ENCODE measurements around the gene WWC2.
"Not testable (repeated sequence)": the region's sequence is repeated elsewhere in the genome, so short reads cannot be mapped to it uniquely, and the experiment has no call there.

WWC2 gene

DNA sequence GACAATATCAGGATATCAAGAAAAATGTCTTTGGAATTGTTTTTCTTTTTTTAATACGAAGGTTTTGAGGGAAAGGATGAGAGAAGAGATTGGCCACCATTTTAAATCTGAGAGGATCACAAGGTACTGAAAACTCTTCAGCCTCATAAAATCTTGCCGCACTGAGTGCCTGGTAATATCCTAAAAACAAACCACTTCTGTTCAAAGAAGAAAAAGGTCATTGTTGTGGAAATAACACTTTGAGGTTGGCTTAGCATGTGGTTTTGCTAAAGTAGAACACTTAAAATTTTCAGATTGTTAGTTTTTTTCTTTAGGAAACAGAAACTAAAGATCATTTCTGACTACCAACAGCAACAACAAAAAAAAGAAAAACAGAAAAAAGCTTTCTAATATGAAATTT, 222.0 kb downstream of the WWC2 start:
- no peak for TF ChIP-seq YY1 (IDR thresholded peaks at IDR 0.05; ENCODE audit: insufficient read depth, insufficient read length)
- TF ChIP-seq ZNF274 (IDR thresholded peaks at IDR 0.05; ENCODE audit: low read depth, low read length): no peak
- TF ChIP-seq SUZ12 (IDR thresholded peaks at IDR 0.05; ENCODE audit: extremely low read depth, insufficient read depth, insufficient read length): no peak
- 0 out of 2 replicates have a peak, but pooled peaks cover under 1% of the 10 kb centered on the region for H3K9me3 ChIP-seq (ENCODE audit: insufficient read depth, low read length)
- no peak overlapping the region for H3K9ac ChIP-seq (ENCODE audit: insufficient read length, low read depth)
- H3K4me3 ChIP-seq (ENCODE audit: insufficient read length, low read depth): no peak overlapping the region
- no peaks in the 10 kb centered on the region for H3K4me1 ChIP-seq (ENCODE audit: insufficient read depth, insufficient read length)
- DNase-seq (ENCODE audit: low read depth, low spot score): no peak
- H3K36me3 ChIP-seq (ENCODE audit: insufficient read depth, insufficient read length, low read length): peaks cover 10% of the 10 kb centered on the region
- H3K27me3 ChIP-seq (ENCODE audit: insufficient read depth, insufficient read length): no peaks in the 10 kb centered on the region

GRCh38 chr4:183321516-183321915, 222.5 kb downstream of the WWC2 start:
- DNase-seq (ENCODE audit: low read depth, low spot score): no peak
- H3K9ac ChIP-seq (ENCODE audit: insufficient read length, low read depth): no peak overlapping the region
- H3K36me3 ChIP-seq (ENCODE audit: insufficient read depth, insufficient read length, low read length): peaks cover 6% of the 10 kb centered on the region
- H3K4me1 ChIP-seq (ENCODE audit: insufficient read depth, insufficient read length): no peaks in the 10 kb centered on the region
- H3K27me3 ChIP-seq (ENCODE audit: insufficient read depth, insufficient read length): no peaks in the 10 kb centered on the region
- no peak overlapping the region for H3K4me3 ChIP-seq (ENCODE audit: insufficient read length, low read depth)
- TF ChIP-seq YY1 (IDR thresholded peaks at IDR 0.05; ENCODE audit: insufficient read depth, insufficient read length) (no peak), SUZ12 (IDR thresholded peaks at IDR 0.05; ENCODE audit: extremely low read depth, insufficient read depth, insufficient read length) (no peak), ZNF274 (IDR thresholded peaks at IDR 0.05; ENCODE audit: low read depth, low read length) (no peak)
- peaks cover 5% of the 10 kb centered on the region; the same call in 1 of the 2 replicates for H3K9me3 ChIP-seq (ENCODE audit: insufficient read depth, low read length)

- TF ChIP-seq SUZ12 (IDR thresholded peaks at IDR 0.05; ENCODE audit: extremely low read depth, insufficient read depth, insufficient read length) (no peak), ZNF274 (IDR thresholded peaks at IDR 0.05; ENCODE audit: low read depth, low read length) (no peak), YY1 (IDR thresholded peaks at IDR 0.05; ENCODE audit: insufficient read depth, insufficient read length) (no peak)
- Histone ChIP-seq H3K4me1 (ENCODE audit: insufficient read depth, insufficient read length) (no peaks in the 10 kb centered on the region), H3K9me3 (ENCODE audit: insufficient read depth, low read length) (peaks cover 10% of the 10 kb centered on the region; the same call in 1 of the 2 replicates), H3K4me3 (ENCODE audit: insufficient read length, low read depth) (no peak within 1 kb of the TSS), H3K27me3 (ENCODE audit: insufficient read depth, insufficient read length) (no peaks in the 10 kb centered on the region), H3K9ac (ENCODE audit: insufficient read length, low read depth) (no peak within 1 kb of the TSS), H3K36me3 (ENCODE audit: insufficient read depth, insufficient read length, low read length) (peaks cover 6% of the 10 kb centered on the region)
- DNase-seq (ENCODE audit: low read depth, low spot score): no peak
These were observed 223.3 kb downstream of the WWC2 start, which contains the start of gene CLDN24 for GRCh38 chr4:183322326-183322725. Gene CLDN24, minus strand, starts transcription at chr4:183322426. Its CDS starts 0 bp downstream, at chr4:183322426.

DNA sequence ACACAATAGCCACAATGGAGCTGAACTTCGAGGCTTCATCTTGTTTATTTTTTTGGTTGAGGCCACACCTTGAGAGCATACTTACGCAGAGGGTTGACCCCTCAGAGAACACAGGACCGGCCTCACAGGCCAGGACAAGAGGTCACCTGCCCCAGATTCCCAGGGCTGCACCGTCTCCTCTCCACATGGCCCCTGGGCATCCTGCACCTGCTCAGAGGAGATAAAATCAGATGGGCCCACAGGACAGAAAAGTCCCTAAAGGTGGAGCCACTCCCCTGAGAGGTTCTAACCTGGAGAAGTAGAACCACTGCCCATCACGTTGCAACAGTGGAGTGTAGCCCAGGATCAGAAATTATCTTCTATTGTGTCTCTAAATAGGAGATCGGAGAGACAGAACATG, 224.2 kb downstream of the WWC2 start:
- TF ChIP-seq ZNF274 (IDR thresholded peaks at IDR 0.05; ENCODE audit: low read depth, low read length): no peak
- TF ChIP-seq YY1 (IDR thresholded peaks at IDR 0.05; ENCODE audit: insufficient read depth, insufficient read length): no peak
- no peak for DNase-seq (ENCODE audit: low read depth, low spot score)
- H3K4me3 ChIP-seq (ENCODE audit: insufficient read length, low read depth): no peak overlapping the region

GRCh38 chr4:183324056-183324455, 225.0 kb downstream of the WWC2 start:
- DNase-seq (ENCODE audit: low read depth, low spot score); H3K9me3 ChIP-seq (ENCODE audit: insufficient read depth, low read length); H3K4me3 ChIP-seq (ENCODE audit: insufficient read length, low read depth); H3K36me3 ChIP-seq (ENCODE audit: insufficient read depth, insufficient read length, low read length); H3K9ac ChIP-seq (ENCODE audit: insufficient read length, low read depth); H3K27me3 ChIP-seq (ENCODE audit: insufficient read depth, insufficient read length); H3K4me1 ChIP-seq (ENCODE audit: insufficient read depth, insufficient read length): not testable (repeated sequence)

More for the DNA sequence above, 224.2 kb downstream of the WWC2 start:
- peaks cover 6% of the 10 kb centered on the region for H3K36me3 ChIP-seq (ENCODE audit: insufficient read depth, insufficient read length, low read length)
- no peaks in the 10 kb centered on the region for H3K4me1 ChIP-seq (ENCODE audit: insufficient read depth, insufficient read length)
- H3K27me3 ChIP-seq (ENCODE audit: insufficient read depth, insufficient read length): no peaks in the 10 kb centered on the region
- H3K9me3 ChIP-seq (ENCODE audit: insufficient read depth, low read length): peaks cover 10% of the 10 kb centered on the region; the same call in 1 of the 2 replicates
- H3K9ac ChIP-seq (ENCODE audit: insufficient read length, low read depth): no peak overlapping the region

- no peak for TF ChIP-seq YY1 (IDR thresholded peaks at IDR 0.05; ENCODE audit: insufficient read depth, insufficient read length)
- H3K36me3 ChIP-seq (ENCODE audit: insufficient read depth, insufficient read length, low read length): no peaks in the 10 kb centered on the region
- H3K9me3 ChIP-seq (ENCODE audit: insufficient read depth, low read length): peaks cover 10% of the 10 kb centered on the region; the same call in 1 of the 2 replicates
- no peak overlapping the region for H3K9ac ChIP-seq (ENCODE audit: insufficient read length, low read depth)
- H3K27me3 ChIP-seq (ENCODE audit: insufficient read depth, insufficient read length): no peaks in the 10 kb centered on the region
- H3K4me1 ChIP-seq (ENCODE audit: insufficient read depth, insufficient read length): no peaks in the 10 kb centered on the region
- no peak overlapping the region for H3K4me3 ChIP-seq (ENCODE audit: insufficient read length, low read depth)
- DNase-seq (ENCODE audit: low read depth, low spot score): no peak
These were observed 225.6 kb downstream of the WWC2 start for GRCh38 chr4:183324619-183325018.

- not testable (repeated sequence) for H3K4me3 ChIP-seq (ENCODE audit: insufficient read length, low read depth); H3K4me1 ChIP-seq (ENCODE audit: insufficient read depth, insufficient read length); H3K36me3 ChIP-seq (ENCODE audit: insufficient read depth, insufficient read length, low read length); H3K9me3 ChIP-seq (ENCODE audit: insufficient read depth, low read length); H3K9ac ChIP-seq (ENCODE audit: insufficient read length, low read depth); H3K27me3 ChIP-seq (ENCODE audit: insufficient read depth, insufficient read length); DNase-seq (ENCODE audit: low read depth, low spot score)
These were observed 227.3 kb downstream of the WWC2 start for GRCh38 chr4:183326387-183326786.

DNA sequence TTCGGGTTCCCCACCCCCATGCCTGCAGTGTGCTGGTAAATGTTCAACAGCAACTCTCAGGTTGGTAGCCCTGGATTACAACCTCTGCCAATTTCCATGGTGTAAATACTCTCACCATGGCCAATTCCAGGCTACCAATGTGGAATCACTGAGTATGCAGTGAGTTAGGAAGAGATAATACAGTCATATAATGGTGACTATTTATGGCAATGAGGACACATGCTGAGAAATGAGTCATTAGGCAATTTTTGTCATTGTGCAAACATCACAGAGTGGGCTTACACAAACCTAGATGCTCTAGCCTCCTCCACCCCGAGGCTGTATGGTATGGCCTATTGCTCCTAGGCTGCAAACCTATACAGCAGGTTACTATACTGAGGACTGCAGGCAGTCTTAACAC, 227.8 kb downstream of the WWC2 start:
- H3K4me3 ChIP-seq (ENCODE audit: insufficient read length, low read depth): no peak overlapping the region

More for the DNA sequence above, 227.8 kb downstream of the WWC2 start:
- H3K36me3 ChIP-seq (ENCODE audit: insufficient read depth, insufficient read length, low read length): no peaks in the 10 kb centered on the region
- no peak for DNase-seq (ENCODE audit: low read depth, low spot score)
- no peaks in the 10 kb centered on the region for H3K27me3 ChIP-seq (ENCODE audit: insufficient read depth, insufficient read length)
- no peak for TF ChIP-seq SUZ12 (IDR thresholded peaks at IDR 0.05; ENCODE audit: extremely low read depth, insufficient read depth, insufficient read length)
- TF ChIP-seq YY1 (IDR thresholded peaks at IDR 0.05; ENCODE audit: insufficient read depth, insufficient read length): no peak
- no peak for TF ChIP-seq ZNF274 (IDR thresholded peaks at IDR 0.05; ENCODE audit: low read depth, low read length)
- peaks cover 10% of the 10 kb centered on the region; the same call in 1 of the 2 replicates for H3K9me3 ChIP-seq (ENCODE audit: insufficient read depth, low read length)
- H3K4me1 ChIP-seq (ENCODE audit: insufficient read depth, insufficient read length): no peaks in the 10 kb centered on the region
- H3K9ac ChIP-seq (ENCODE audit: insufficient read length, low read depth): no peak overlapping the region
